ENCODE measurements around the gene FKBP14. TPM values are rescaled to one million over a fixed set of nuclear protein-coding genes. Genes with fewer than 3 reads are reported as not detected.

The FKBP14 gene
- total RNA-seq, 1 donor from 2014 or later, result 22.6 TPM

GRCh38 chr7:29980151-29980550 lies 46.4 kb downstream of the FKBP14 start:
- H3K27me3 Mint-ChIP-seq, result no peaks in the 10 kb centered on the region
- H3K36me3 Mint-ChIP-seq, result peaks cover 17% of the 10 kb centered on the region
- H3K9me3 Mint-ChIP-seq, result peaks cover 3% of the 10 kb centered on the region
- TF ChIP-seq CTCF (conservative IDR thresholded peaks at IDR 0.05), result no peak
- H3K4me3 Mint-ChIP-seq, result no peak overlapping the region
- no peak overlapping the region for H3K27ac Mint-ChIP-seq
- peaks cover 11% of the 10 kb centered on the region for H3K4me1 Mint-ChIP-seq (ENCODE audit: unreplicated experiment)
- DNase-seq (ENCODE audit: extremely low spot score, unreplicated experiment), result no peak

DNA sequence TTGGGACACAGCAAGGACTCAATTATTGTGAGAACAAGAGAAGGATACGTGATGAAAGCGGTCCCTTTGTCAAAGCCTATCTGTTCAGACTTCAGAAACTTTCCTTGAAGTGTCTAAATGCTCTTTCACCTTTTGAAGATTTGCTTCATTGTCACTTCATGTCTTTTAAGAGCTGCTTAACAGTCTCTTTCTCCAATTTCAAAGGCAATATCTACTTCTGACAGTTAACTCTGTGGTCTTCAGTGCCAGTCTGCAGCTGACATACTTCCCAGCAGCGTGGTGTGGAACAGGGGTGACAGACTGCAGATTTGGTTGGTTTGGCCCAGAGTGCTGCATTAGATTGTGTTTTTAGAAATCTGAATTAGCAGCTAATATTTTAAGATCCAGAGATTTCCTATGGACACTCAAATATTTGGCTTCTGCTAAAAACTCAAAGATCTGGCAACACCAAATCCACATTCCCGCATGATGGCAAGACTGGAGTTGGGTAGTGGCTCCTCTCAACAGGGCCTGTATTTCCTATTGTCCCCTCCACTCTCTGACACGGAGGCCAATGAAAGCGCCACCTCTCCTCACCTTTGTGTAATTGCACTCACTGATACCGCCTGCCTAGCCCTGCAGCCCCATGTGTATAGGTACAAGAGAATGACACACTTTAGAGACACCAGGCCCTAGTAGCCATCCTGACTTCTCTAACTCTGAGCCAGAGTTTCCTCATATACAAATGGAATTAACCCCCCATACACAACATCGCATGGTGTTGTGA lies 48.4 kb downstream of the FKBP14 start:
- H3K9me3 Mint-ChIP-seq, result no peaks in the 10 kb centered on the region
- no peaks in the 10 kb centered on the region for H3K27me3 Mint-ChIP-seq
- H3K27ac Mint-ChIP-seq, result no peak overlapping the region
- peak; percentile 46 for TF ChIP-seq CTCF (conservative IDR thresholded peaks at IDR 0.05)
- peaks cover 11% of the 10 kb centered on the region for H3K4me1 Mint-ChIP-seq (ENCODE audit: unreplicated experiment)
- H3K36me3 Mint-ChIP-seq, result peaks cover 11% of the 10 kb centered on the region
- H3K4me3 Mint-ChIP-seq, result no peak overlapping the region
- no peak for DNase-seq (ENCODE audit: extremely low spot score, unreplicated experiment)

DNA sequence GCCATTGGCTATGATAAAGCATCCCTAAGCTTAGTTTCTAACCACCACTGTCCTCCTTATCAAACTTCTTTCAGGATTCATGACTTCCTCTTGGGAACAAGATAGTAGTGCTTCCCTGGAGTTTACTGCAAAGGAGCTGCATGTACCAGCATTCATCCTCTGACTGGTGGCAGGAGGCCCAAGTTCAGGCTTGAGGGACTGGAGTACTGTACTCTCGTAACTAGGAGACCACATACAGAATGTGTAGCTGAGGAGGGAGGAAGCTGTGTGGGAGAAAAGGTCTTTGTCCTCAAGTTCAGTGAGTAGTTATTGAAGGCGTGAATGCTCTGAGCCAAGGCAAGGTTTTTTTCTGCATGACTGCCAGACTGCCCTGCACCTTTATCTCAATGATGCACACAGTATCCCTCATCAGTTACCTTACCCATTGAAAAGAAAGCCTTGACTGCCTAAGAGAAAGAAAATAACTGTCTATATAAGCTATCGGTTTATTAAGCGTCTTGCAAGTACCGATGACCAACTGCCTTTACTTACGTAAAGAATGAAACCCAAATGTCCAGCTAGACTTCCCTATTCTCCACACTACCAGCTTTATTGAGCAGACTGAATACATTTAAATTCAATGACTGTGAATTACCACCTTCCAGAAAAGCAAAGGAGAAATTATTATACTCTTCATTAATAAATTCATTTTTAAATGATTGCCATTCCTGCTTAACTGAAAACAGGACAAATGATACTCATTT lies 49.7 kb downstream of the FKBP14 start:
- Mint-ChIP-seq H3K27ac (no peak overlapping the region), H3K9me3 (no peaks in the 10 kb centered on the region), H3K27me3 (no peaks in the 10 kb centered on the region), H3K4me3 (peak overlapping the region; percentile 4), H3K36me3 (peaks cover 7% of the 10 kb centered on the region), H3K4me1 (ENCODE audit: unreplicated experiment) (peaks cover 11% of the 10 kb centered on the region)
- DNase-seq (ENCODE audit: extremely low spot score, unreplicated experiment), result no peak
- no peak for TF ChIP-seq CTCF (conservative IDR thresholded peaks at IDR 0.05)

DNA sequence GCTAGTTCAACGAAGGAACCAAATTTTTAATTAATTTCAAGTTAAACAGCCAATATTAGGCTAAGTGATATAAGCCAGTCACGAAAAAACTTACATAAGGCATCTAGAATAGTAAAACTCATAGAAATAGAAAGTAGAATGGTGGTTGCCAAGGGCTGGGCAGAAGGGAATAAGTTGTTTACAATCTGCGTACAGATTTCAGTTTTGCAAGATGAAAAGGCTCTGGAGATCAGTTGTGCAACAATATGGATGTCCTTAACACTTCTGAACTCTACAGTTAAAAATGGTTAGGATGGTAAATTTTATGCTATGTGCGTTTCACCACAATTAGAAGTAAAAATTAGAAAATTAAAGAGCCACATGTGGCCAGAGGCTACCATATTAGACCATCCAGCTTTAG lies 50.2 kb downstream of the FKBP14 start:
- Mint-ChIP-seq H3K9me3 (no peaks in the 10 kb centered on the region), H3K4me3 (no peak overlapping the region), H3K27ac (no peak overlapping the region), H3K27me3 (no peaks in the 10 kb centered on the region), H3K36me3 (peaks cover 4% of the 10 kb centered on the region), H3K4me1 (ENCODE audit: unreplicated experiment) (peaks cover 11% of the 10 kb centered on the region)
- no peak for TF ChIP-seq CTCF (conservative IDR thresholded peaks at IDR 0.05)
- DNase-seq (ENCODE audit: extremely low spot score, unreplicated experiment), result no peak

GRCh38 chr7:29975561-29975960 lies 50.9 kb downstream of the FKBP14 start:
- Mint-ChIP-seq H3K4me1 (ENCODE audit: unreplicated experiment) (peaks cover 11% of the 10 kb centered on the region), H3K4me3 (no peak overlapping the region), H3K27ac (no peak overlapping the region), H3K27me3 (no peaks in the 10 kb centered on the region), H3K36me3 (peaks cover 4% of the 10 kb centered on the region), H3K9me3 (no peaks in the 10 kb centered on the region)
- no peak for TF ChIP-seq CTCF (conservative IDR thresholded peaks at IDR 0.05)
- no peak for DNase-seq (ENCODE audit: extremely low spot score, unreplicated experiment)

Measured in type B pancreatic cell (in vitro differentiated cells).